Heart left ventricle (tissue), 13 donors: ENCODE measurements around the gene OR8K1.

ENCODE experiments used
- POLR2A ChIP-seq, 2 donors: fragments of 450-650 bp; IDR thresholded peaks; one replicate each; pipeline ENCODE4 v1.6.1; 2017; ENCODE audit warnings: antibody characterized with exemption in 2 of 2, mild to moderate bottlenecking in 2 of 2, moderate library complexity in 2 of 2
- TF ChIP-seq, protein P1 (sequence below), 12 donors: fragments of 200-600 bp; sonication (generic) in 4 of 12; IDR thresholded peaks; one replicate each; pipeline versions ENCODE4 v1.5.0 to v1.8.0; 2018 to 2022; ENCODE audit warnings: antibody characterized with exemption in 12 of 12, mild to moderate bottlenecking in 5 of 12
- donor health status: ischemic (EF 13 %, LVEDD 7.1; RV severe dilation, severe dysfunction).
- donor health status: DM: no; HTN: yes; CAD: no.
- donor health status: DM: no; HTN: no; CAD: no.
- donor health status: ischemic (EF 25% LVEDD 6.9; RV normal size, moderate dysfunction).
- donor health status: ischemic (EF 25% LVEDD 5.7; RV mildly dilated, moderate dysfunction).
- donor health status: ischemic (EF 35%, LVEDD 5.7; RV mildly dilated, moderate dysfunction).
- donor health status: nonischemic (EF 11% LVEDD 7.7; RV severe dilation, severe dysfunction).
- donor health status: DM: yes; HTN: yes; CAD: no.
- donor health status: PGD.
- donor health status: ischemic (EF 29% LVEDD 5.4; RV normal size, mild dysfunction).
- donor health status: nonischemic (EF 23%, LVEDD 6.1; RV moderate dilation, normal function).

- TF ChIP-seq, protein P1, sequence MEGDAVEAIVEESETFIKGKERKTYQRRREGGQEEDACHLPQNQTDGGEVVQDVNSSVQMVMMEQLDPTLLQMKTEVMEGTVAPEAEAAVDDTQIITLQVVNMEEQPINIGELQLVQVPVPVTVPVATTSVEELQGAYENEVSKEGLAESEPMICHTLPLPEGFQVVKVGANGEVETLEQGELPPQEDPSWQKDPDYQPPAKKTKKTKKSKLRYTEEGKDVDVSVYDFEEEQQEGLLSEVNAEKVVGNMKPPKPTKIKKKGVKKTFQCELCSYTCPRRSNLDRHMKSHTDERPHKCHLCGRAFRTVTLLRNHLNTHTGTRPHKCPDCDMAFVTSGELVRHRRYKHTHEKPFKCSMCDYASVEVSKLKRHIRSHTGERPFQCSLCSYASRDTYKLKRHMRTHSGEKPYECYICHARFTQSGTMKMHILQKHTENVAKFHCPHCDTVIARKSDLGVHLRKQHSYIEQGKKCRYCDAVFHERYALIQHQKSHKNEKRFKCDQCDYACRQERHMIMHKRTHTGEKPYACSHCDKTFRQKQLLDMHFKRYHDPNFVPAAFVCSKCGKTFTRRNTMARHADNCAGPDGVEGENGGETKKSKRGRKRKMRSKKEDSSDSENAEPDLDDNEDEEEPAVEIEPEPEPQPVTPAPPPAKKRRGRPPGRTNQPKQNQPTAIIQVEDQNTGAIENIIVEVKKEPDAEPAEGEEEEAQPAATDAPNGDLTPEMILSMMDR (IDR thresholded peaks at IDR 0.05): no peak
- TF ChIP-seq POLR2A (IDR thresholded peaks at IDR 0.05): no peak
Measured at GRCh38 chr11:56396047-56396446, 50.2 kb downstream of the OR8K1 start.
